ENCODE results near the gene OTOA.
"Not testable (repeated sequence)": the region's sequence is repeated elsewhere in the genome, so short reads cannot be mapped to it uniquely, and the experiment has no call there.

Gene OTOA

DNA sequence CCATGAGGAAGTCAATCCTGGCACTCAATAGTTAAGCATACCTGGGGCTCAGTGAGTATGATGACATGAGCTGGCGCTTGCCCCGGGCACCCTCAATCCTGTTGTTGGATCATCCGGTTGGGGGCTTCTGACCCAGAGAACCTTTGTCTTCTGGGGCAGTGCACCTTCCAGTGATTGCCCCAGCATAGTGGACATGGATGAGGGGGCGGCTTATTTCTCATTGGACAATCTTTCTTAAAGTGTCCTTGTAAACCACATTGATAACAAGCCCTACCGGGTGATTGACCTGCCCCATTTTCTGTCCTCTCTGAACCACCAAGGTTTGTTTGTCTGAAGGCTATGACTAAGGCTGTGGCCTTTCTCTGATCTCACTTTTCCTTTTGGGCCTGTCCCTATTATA is 29.6 kb upstream of the OTOA start:
- peaks cover 16% of the 10 kb centered on the region; the same call in 1 of the 2 replicates for H3K9me3 ChIP-seq (ENCODE audit: insufficient read depth, low read length)
- H3K27me3 ChIP-seq (ENCODE audit: insufficient read depth, insufficient read length), result no peaks in the 10 kb centered on the region
- no peak for DNase-seq (ENCODE audit: low read depth, low spot score)
- peaks cover 2% of the 10 kb centered on the region for H3K4me1 ChIP-seq (ENCODE audit: insufficient read depth, insufficient read length)
- H3K9ac ChIP-seq (ENCODE audit: insufficient read length, low read depth), result no peak overlapping the region
- TF ChIP-seq SUZ12 (IDR thresholded peaks at IDR 0.05; ENCODE audit: extremely low read depth, insufficient read depth, insufficient read length), result no peak
- H3K36me3 ChIP-seq (ENCODE audit: insufficient read depth, insufficient read length, low read length), result peaks cover 20% of the 10 kb centered on the region
- H3K4me3 ChIP-seq (ENCODE audit: insufficient read length, low read depth), result no peak overlapping the region

GRCh38 chr16:21635694-21636093 is 28.1 kb upstream of the OTOA start:
- not testable (repeated sequence) for H3K4me3 ChIP-seq (ENCODE audit: insufficient read length, low read depth); H3K27me3 ChIP-seq (ENCODE audit: insufficient read depth, insufficient read length); H3K4me1 ChIP-seq (ENCODE audit: insufficient read depth, insufficient read length); H3K9me3 ChIP-seq (ENCODE audit: insufficient read depth, low read length); H3K9ac ChIP-seq (ENCODE audit: insufficient read length, low read depth); DNase-seq (ENCODE audit: low read depth, low spot score)
- peaks cover 13% of the 10 kb centered on the region for H3K36me3 ChIP-seq (ENCODE audit: insufficient read depth, insufficient read length, low read length)

GRCh38 chr16:21637032-21637968 is 26.5 kb upstream of the OTOA start:
- no peak overlapping the region for H3K4me3 ChIP-seq (ENCODE audit: insufficient read length, low read depth)
- H3K36me3 ChIP-seq (ENCODE audit: insufficient read depth, insufficient read length, low read length), result peaks cover 13% of the 10 kb centered on the region
- no peak for DNase-seq (ENCODE audit: low read depth, low spot score)
- peaks cover 5% of the 10 kb centered on the region; the same call in 1 of the 2 replicates for H3K9me3 ChIP-seq (ENCODE audit: insufficient read depth, low read length)
- H3K9ac ChIP-seq (ENCODE audit: insufficient read length, low read depth), result no peak overlapping the region
- peaks cover 2% of the 10 kb centered on the region for H3K4me1 ChIP-seq (ENCODE audit: insufficient read depth, insufficient read length)
- no peak for TF ChIP-seq SUZ12 (IDR thresholded peaks at IDR 0.05; ENCODE audit: extremely low read depth, insufficient read depth, insufficient read length)
- no peak for TF ChIP-seq ZNF274 (IDR thresholded peaks at IDR 0.05; ENCODE audit: low read depth, low read length)
- no peak for TF ChIP-seq YY1 (IDR thresholded peaks at IDR 0.05; ENCODE audit: insufficient read depth, insufficient read length)
- no peaks in the 10 kb centered on the region for H3K27me3 ChIP-seq (ENCODE audit: insufficient read depth, insufficient read length)

DNA sequence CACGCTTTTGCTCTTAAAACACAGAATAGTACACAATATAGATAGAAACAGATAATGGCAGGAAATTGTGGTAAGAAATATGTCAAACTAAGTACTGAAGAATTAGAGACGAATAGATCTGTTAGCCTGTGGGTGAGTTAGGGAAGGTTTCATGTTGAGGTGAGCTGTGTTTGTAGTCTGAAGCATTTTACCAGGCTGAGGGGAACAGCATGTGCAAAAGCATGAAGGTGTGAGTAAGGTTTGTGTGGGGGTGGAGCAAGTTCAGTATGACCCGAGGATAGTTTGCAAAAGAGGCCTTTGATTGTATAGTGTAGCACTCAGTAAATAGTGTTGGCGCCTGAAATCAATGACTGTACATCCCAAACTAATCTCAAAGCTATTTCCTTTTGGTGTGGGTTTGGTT is 25.2 kb upstream of the OTOA start:
- TF ChIP-seq YY1 (IDR thresholded peaks at IDR 0.05; ENCODE audit: insufficient read depth, insufficient read length) (no peak), ZNF274 (IDR thresholded peaks at IDR 0.05; ENCODE audit: low read depth, low read length) (no peak), SUZ12 (IDR thresholded peaks at IDR 0.05; ENCODE audit: extremely low read depth, insufficient read depth, insufficient read length) (no peak)
- DNase-seq (ENCODE audit: low read depth, low spot score), result no peak
- Histone ChIP-seq H3K9me3 (ENCODE audit: insufficient read depth, low read length) (peaks cover 5% of the 10 kb centered on the region; the same call in 1 of the 2 replicates), H3K36me3 (ENCODE audit: insufficient read depth, insufficient read length, low read length) (peaks cover 13% of the 10 kb centered on the region), H3K9ac (ENCODE audit: insufficient read length, low read depth) (no peak overlapping the region), H3K4me3 (ENCODE audit: insufficient read length, low read depth) (no peak overlapping the region), H3K4me1 (ENCODE audit: insufficient read depth, insufficient read length) (peaks cover 2% of the 10 kb centered on the region), H3K27me3 (ENCODE audit: insufficient read depth, insufficient read length) (no peaks in the 10 kb centered on the region)

GRCh38 chr16:21639493-21639892 is 24.3 kb upstream of the OTOA start:
- no peak overlapping the region for H3K9ac ChIP-seq (ENCODE audit: insufficient read length, low read depth)
- H3K9me3 ChIP-seq (ENCODE audit: insufficient read depth, low read length), result peaks cover 5% of the 10 kb centered on the region; the same call in 1 of the 2 replicates
- no peak overlapping the region for H3K4me3 ChIP-seq (ENCODE audit: insufficient read length, low read depth)
- H3K36me3 ChIP-seq (ENCODE audit: insufficient read depth, insufficient read length, low read length), result peaks cover 6% of the 10 kb centered on the region
- peaks cover 2% of the 10 kb centered on the region for H3K4me1 ChIP-seq (ENCODE audit: insufficient read depth, insufficient read length)
- H3K27me3 ChIP-seq (ENCODE audit: insufficient read depth, insufficient read length), result no peaks in the 10 kb centered on the region
- DNase-seq (ENCODE audit: low read depth, low spot score), result no peak
- TF ChIP-seq YY1 (IDR thresholded peaks at IDR 0.05; ENCODE audit: insufficient read depth, insufficient read length), result no peak
- no peak for TF ChIP-seq ZNF274 (IDR thresholded peaks at IDR 0.05; ENCODE audit: low read depth, low read length)
- no peak for TF ChIP-seq SUZ12 (IDR thresholded peaks at IDR 0.05; ENCODE audit: extremely low read depth, insufficient read depth, insufficient read length)

DNA sequence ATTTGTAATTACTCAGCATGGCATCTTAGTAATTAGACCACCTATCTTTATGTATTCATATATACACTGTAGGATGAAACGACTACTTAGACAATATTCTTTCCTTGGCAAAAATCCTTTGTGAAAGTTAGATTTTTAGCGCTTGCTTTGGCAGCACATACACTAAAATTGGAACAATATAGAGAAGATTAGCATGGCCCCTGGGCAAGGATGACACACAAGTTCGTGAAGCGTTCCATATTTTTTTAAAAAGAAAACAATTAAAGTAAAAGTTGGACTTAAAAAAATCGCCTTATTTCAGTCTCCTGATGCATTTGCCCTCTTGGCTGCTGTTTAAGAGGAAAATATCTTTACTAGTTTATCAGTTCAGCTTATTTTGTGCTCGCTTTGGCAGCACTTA is 21.9 kb upstream of the OTOA start:
- TF ChIP-seq SUZ12 (IDR thresholded peaks at IDR 0.05; ENCODE audit: extremely low read depth, insufficient read depth, insufficient read length), result no peak
- no peak for TF ChIP-seq ZNF274 (IDR thresholded peaks at IDR 0.05; ENCODE audit: low read depth, low read length)
- no peak for TF ChIP-seq YY1 (IDR thresholded peaks at IDR 0.05; ENCODE audit: insufficient read depth, insufficient read length)
- no peaks in the 10 kb centered on the region for H3K27me3 ChIP-seq (ENCODE audit: insufficient read depth, insufficient read length)
- no peaks in the 10 kb centered on the region for H3K9me3 ChIP-seq (ENCODE audit: insufficient read depth, low read length)
- peaks cover 8% of the 10 kb centered on the region for H3K36me3 ChIP-seq (ENCODE audit: insufficient read depth, insufficient read length, low read length)
- no peak overlapping the region for H3K9ac ChIP-seq (ENCODE audit: insufficient read length, low read depth)
- no peaks in the 10 kb centered on the region for H3K4me1 ChIP-seq (ENCODE audit: insufficient read depth, insufficient read length)
- no peak for DNase-seq (ENCODE audit: low read depth, low spot score)
- no peak overlapping the region for H3K4me3 ChIP-seq (ENCODE audit: insufficient read length, low read depth)

DNA sequence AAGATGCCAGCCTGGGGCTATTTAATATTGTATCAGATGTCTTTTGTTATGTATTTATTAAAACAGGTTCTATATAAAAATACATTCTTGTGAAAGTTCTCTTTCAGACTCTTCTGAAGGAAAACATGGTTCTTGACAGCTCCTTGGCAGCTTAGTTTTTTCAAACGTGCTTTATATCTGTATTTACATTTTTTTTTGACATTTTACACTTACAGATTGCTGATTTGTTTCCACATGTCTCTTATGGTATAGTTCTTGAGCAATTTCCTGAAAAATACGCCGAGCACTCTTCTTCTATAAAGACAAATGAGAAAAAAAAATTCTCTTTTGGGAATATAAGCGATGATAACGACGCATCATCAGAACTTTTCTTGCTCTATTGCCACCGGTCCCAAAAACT is 20.9 kb upstream of the OTOA start:
- no peaks in the 10 kb centered on the region for H3K9me3 ChIP-seq (ENCODE audit: insufficient read depth, low read length)
- H3K27me3 ChIP-seq (ENCODE audit: insufficient read depth, insufficient read length), result no peaks in the 10 kb centered on the region
- DNase-seq (ENCODE audit: low read depth, low spot score), result no peak
- no peak overlapping the region for H3K4me3 ChIP-seq (ENCODE audit: insufficient read length, low read depth)
- no peak overlapping the region for H3K9ac ChIP-seq (ENCODE audit: insufficient read length, low read depth)
- TF ChIP-seq YY1 (IDR thresholded peaks at IDR 0.05; ENCODE audit: insufficient read depth, insufficient read length) (no peak), ZNF274 (IDR thresholded peaks at IDR 0.05; ENCODE audit: low read depth, low read length) (no peak), SUZ12 (IDR thresholded peaks at IDR 0.05; ENCODE audit: extremely low read depth, insufficient read depth, insufficient read length) (no peak)
- no peaks in the 10 kb centered on the region for H3K4me1 ChIP-seq (ENCODE audit: insufficient read depth, insufficient read length)
- H3K36me3 ChIP-seq (ENCODE audit: insufficient read depth, insufficient read length, low read length), result peaks cover 9% of the 10 kb centered on the region
